Activated CD8-positive, alpha-beta memory T cell treated with anti-CD3 and anti-CD28 coated beads for 24 hours (primary cell): Measurements from ENCODE around the gene PSTK.

Experiments
- DNase-seq: peaks from one replicate; pipeline ENCODE4 v3.0.0-alpha.2; 2020

PSTK gene

DNA sequence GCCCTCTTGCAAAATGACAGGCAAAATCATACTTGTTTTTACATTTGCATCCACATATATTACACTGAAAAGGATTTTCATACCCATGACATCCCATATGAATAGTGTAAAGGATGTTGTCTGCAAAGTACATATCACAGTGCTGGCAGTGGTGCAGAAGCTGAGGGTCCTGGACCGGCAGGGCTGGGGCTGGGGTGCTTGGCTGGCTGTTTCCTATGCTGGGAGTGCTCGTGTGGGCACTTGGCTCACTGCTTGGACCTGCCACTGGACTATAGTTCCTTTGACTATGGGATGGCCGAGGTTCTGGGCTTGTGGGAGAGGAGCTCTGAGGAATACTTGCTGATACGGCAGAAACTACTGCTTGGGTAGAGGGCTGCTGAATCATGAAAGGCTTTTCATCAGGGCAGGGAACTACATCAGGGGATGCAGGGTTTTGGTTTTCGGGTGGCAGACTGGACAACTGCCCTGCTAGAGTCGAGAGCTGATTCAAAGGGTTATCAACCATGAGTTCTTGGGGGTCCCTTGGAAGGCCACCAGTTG, 13.7 kb downstream of the PSTK start:
- DNase-seq = no peak

DNA sequence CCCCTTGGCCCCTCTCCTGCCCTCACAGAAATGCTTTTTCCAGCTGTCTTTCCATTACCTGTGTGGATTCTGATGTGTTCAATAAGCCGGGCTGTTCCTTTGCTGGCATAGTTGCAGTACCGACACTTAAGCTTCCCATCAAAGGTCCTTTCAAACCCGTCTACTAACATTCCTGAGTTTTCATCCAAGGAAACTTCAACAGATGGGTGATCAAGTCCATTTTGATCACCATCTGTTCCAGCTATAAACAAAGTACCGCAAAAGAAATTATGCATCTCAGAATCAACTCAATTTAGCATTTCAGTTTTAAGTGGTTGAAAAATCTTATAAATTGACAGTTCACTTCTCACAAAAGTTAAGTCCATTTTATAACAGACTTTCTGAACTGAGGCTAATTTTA, 15.7 kb downstream of the PSTK start:
- no peak for DNase-seq

DNA sequence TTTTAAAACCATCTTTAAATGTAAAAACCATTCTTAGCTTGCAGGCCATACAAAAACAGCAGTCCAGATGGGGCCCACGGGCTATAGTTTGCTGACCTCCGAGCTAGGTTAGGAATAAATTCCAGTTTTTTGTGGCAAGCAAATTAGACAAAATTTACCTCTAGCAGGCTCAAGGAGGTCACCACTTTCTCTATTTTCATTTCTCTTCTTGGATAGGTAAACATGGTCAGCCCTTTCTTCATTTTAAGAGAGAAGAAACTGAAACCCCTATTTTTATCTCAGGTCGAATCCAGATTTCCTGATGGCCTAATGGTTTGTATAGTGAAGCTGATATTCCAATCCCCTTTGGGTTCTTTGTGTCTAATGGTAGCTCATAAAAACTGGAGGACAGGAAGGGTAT, 17.7 kb downstream of the PSTK start:
- DNase-seq = no peak

DNA sequence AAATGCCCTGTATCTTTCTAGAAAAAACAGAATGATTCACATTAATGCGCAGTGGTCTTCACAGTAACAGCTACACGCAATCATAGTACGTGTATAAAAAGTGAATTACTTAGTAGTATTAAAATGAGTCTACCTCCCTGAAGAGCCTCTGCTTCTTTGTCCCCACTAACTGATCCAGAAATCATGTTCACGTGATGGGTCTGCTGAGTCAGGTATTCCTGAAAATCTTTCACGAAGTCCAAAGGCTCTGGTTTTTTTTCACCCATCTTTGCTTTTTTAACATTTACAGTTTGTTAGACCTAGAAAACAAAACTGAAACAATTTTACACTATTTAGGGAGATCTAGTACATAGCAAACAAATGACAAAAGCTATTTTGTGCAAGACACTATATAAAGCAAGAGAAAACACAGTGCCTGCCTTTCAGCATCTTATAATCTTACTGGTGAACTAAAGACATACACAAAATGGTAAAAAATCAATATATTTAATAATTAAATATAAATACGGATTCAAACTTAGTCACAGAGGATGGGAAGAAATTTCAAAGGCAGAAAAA, 18.2 kb downstream of the PSTK start:
- DNase-seq = no peak

DNA sequence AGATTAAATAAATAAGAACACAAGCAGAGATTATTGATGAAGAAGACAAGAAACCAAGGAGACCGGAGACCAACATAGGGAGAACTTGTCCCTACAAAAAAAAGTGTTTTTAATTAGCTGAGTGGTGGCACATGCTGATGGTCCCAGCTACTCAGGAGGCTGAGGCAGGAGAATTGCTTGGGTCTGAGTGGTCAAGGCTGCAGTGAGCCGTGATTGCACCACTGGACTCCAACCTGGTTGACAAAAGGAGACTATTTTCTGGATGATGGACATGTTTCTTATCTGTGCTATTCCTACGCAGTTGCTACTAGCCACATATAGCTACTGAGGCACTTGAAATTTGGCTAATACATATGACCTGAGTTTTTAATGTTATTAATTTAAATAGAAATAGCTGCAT, 18.7 kb downstream of the PSTK start:
- DNase-seq = no peak

DNA sequence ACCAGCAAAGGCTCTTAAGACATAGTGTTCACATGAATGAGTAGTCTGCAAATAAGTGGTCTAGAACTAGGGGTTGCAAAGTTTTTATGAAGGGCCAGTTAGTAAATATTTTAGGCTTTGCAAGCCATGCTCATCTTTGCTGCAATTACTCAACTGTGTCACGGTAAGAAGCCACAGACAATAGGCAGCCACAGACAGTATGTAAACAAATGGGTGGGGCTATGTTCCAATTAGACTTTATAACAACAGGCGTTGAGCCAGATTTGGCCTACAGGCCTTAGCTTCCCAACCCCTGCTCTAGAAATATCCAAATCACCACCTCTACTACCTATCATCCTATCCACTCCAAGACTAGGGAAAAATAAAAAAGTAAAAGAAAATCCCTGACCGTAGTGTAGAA, 19.1 kb downstream of the PSTK start:
- no peak for DNase-seq

DNA sequence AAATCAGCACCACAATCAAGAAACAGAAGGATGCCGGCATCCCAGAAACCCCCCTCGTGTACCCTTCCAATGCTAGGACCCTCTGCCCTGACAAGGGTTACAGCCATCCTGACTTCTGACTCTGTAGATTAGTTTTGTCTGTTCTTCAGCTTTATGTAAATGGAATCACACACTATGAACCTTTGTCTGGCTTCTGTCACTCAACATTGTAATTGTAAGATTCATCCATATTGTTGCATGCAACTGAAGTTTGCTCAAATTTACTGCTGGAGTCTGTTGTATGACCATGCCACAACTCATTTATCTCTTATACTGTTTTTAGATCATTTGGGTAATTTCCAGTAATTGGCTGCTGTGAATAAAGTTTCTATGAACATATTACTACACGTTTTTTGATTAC, 20.0 kb downstream of the PSTK start:
- DNase-seq = no peak

DNA sequence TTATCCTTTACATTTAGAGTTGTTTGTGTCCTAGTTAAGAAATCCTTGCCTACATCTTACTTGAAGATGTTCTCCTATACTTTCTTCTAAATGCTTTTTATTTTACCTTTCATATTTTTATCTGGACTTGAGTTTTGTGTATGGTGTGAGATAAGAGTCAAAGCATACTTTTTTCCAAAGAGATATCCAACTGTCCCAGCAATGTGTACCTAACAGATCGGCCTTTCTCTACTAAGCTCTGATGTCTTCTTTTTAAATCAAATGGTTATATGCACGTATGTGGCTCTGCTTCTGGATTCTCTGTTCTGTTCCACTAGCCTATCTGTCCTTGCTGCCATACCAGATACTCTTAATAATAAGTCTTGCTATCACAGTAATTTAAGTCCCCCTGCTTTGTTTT, 21.2 kb downstream of the PSTK start:
- no peak for DNase-seq

DNA sequence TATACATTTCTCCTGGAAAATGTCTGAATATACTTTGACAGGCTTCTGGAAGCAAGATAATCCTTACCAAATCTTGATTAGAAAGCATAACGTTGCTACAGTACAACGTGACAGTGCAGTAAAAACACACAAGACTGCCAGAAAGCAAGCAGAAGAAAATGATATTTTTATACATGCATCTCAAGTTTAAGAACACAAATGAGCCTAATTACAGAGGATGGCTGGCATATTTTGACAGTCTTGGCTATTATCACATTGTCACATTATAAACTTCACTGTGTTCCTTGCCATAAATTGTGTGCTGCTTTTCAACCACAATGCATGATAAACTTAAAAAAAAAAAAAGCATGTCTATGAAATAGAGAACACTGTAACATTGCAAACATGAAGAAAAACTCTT, 24.1 kb downstream of the PSTK start:
- no peak for DNase-seq

DNA sequence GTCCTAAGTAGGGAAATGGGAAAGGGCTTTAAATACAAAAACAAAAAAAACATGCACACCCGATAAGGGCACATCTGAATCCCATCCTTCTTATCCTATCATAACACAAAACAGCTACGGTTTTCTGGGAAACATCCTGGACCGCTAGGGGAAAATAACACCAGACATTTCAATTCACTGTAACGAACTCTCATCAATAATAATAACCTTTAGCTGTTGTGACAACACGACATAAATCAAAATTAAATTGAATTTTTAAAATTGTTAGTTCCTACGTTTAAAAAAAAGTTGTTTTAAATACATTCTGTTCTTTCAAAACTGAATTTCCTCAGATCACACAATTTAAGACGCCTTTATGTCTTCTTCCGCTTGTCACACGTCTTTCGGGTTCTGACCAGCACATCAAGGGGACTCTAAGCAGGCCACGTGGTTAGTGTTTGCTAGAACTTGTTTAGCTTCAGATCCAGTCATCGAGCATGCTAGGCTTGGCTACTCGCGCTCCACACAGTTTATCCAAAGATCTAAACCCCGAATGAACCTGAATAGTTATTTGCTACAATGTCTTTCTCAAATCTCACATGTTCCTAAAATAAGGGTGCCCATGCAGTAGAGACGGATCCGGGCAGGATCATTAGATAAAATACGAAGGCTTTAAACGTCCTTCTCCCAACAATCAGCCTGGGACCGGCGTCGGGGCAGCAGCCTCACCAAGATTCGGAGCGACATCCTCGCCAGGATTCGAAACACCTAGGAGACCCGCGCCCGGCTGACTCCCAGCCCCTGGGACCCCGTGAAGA, 27.6 kb downstream of the PSTK start:
- DNase-seq = no peak

DNA sequence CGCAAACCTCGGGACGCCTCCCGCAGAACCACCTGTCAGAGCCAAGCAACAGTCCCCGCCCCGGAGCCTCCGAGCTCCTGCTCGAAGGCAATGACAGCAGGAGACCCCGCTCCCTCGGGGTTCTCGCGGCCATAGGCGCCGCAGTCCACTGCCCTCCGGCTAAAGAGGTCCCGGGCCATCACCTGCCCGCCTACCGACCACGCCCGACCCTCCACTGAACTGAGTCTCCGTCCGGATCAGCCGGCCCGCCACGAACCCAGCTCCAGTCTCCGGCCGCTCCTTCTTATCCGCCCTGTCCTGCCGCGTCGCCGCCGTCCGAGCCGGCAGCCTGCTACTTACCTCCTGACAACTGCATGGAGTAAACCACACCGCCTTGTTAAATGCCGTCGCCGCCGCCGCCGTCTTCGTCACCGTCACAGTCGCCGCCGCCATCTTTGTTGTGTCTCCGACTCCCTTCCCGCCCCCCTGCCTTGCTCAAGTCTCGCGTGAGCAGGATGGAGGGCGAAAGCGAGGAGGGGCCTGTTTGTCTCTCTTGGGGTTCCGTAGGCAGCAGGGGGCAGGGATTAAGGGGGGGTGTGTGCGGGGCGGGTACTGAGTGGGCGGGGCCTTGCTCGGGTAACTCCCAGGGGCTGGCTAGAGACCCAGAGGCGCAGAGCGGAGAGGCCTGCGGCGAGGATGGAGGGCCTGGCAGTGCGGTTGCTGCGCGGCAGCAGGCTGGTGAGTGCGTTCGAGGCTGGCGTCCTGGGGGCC, 28.3 kb downstream of the PSTK start, which contains the start of the genes ACADSB and IKZF5:
TSS of gene ACADSB (plus strand) at position 652 of the 750 bp plus-strand sequence. CDS start at position 676, 24 bp downstream.
TSS of gene IKZF5 (minus strand) at position 441 of the 750 bp plus-strand sequence. CDS start 10,170 bp downstream, outside the sequence.
- DNase-seq = peak; percentile 96

DNA sequence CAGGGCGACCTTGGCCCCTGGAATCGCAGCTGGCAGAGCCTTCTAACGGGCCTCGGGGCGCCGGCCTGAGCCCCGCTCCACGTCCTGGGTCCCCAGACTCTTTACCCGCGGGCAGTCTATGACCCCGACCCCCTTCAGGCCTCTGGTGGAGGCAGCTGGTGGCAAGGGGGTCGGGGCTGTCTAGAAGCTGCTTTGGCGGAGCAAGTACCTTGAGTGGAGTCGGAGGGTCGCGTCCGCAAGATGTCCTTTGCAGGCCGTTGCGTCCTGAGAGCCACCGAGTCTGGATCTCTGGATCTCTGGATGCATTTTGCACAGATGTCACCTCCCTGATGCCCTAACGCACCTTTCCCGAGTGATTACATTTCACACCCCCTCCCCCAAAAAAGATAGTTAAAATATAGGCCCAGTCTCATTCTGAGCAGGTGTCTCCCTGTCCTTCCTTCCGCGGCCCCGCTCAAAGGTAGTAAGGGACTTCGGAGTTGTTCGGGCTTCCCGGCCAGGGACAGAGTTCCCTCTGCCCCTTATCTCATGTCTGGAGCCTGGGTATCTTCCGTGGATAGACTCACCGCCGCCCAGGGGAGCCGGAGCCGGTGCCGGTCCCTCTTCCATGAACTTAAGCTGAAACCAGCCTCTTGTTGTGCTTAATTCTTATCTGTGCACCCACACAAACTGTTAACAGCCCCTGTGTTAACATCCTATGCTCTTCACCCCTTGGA, 29.1 kb downstream of the PSTK start:
- DNase-seq = peak; percentile 70

DNA sequence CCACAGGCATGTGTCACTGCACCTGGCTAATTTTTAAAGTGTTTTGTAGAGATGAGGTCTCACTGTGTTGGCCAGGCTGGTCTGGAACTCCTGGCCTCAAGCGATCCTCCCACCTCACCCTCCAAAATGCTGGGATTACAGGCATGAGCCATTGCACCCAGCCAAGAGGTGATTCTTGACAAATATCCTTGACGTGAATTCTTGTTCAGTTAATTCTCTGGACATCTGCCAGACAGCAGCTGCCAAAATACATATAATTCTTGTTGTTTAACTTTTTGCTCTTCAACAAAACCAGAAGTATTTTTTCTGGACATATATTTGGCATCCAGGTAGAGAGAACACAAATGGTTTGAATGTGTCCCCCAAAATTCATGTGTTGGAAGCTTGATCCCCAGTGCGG, 31.8 kb downstream of the PSTK start:
- no peak for DNase-seq

DNA sequence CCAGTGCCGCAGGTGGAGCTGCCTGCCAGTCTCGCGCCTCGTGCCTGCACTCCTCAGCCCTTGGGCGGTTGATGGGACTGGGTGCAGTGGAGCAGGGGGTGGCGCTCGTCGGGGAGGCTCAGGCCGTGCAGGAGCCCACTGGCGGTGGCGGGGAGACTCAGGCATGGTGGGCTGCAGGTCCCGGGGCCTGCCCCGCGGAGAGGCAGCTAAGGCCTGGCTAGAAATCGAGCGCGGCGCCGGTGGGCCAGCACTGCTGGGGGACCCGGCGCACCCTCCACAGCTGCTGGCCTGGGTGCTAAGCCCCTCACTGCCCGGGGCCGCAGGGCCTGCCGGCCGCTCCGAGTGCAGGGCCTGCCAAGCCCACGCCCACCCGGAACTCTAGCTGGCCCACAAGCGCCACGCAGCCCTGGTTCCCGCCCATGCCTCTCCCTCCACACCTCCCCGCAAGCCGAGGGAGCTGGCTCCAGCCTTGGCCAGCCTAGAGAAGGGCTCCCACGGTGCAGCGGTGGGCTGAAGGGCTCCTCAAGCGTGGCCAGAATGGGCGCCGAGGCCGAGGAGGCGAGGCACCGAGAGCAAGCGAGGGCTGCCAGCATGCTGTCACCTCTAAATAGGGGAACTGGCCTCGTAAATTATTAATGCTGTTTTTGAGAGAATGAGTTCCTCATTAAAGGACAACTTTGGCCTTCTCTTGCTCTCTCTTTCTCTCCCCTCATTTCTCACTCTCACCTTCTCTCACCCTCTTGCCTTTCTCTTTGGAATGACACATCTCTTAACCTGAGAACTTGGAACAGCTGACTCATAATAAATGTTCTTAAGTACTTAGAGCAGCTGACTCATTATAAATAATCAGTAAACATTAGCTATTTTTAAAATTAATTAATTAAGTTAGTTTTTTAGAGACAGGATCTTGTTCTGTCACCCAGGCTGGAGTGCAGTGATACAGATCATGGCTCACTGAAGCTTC, 33.5 kb downstream of the PSTK start:
- DNase-seq = no peak

DNA sequence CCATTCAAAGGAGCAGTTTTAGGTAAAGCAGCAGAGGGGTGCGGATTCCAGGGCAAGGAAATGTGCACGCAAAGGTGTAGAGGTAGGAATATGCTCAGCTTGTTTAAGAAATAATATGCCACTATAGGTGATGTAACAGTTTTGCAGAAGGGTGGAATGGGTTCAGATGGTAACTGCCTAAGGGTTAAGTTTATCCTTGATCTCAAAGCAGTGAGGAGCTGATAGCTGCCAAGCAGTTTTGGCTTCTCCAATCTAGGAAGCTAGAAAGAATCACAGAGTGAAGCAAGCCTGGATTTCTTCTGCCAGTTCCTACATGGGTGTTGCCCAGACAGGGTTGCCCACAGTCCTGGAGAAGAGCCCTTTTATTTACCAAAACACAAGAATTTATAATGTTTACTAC, 34.6 kb downstream of the PSTK start:
- DNase-seq = no peak

DNA sequence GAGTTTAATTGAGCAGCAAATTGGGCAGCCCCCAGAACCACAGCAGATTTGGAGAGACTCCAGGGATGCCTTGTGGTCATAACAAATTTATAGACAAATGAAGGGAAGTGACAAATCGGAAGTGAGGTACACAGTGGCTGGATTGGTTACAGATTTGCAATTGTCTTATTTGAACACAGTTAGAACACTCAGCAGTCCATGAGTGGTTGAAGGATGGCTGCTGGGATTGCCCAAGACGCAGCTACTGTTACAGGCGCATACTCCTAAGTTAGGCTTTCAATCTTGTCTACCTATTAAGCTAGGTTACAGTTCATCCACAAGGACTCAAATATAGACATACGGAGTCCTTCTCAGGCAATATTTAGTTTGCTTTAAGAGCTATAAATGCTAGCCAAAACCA, 36.0 kb downstream of the PSTK start:
- DNase-seq = no peak

DNA sequence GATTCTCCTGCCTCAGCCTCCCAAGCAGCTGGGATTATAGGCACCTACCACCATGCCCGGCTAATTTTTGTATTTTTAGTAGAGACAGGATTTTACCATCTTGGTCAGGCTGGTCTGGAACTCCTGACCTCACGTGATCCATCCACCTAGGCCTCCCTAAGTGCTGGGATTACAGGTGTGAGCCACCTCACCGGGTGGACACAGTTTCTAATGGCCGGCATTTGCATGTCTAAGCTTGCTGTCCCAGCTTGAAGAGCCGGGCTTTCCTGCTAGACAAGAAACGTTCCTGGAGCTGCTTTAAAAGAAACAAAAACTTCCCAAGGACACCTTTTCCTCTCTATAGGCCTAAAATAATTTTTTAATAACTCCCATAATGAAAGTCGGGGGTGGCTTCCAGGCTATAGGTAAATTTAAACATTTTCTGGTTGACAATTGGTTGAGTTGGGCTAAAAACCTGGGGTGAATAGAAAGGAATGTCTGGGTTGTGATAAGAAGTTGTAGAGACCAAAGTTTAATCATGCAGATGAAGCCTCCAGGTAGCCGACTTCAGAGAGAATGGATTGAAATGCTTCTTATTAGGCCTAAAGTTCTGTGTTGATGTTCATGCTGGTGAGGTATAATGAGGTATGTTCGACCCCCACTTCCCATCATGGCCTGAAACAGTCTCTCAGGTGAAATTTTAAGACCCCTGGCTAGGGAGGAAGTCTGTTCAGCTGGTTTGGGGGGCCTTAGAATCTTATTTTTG, 37.4 kb downstream of the PSTK start:
- DNase-seq = no peak

DNA sequence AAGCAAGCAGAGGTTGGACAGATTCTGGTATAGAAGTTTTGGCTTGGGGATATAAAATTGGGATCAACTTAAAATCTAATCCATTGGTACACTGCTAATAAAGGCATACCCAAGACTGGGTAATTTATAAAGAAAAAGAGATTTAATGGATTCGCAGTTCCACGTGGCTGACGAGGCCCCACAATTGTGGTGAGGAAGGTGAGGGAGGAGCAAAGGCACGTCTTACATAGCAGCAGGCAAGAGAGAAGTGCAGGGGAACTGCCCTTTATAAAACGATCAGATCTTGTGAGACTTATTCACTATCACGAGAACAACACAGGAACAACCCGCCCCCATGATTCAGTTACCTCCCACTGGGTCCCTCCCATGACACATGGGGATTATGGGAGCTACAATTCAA, 38.3 kb downstream of the PSTK start:
- no peak for DNase-seq

DNA sequence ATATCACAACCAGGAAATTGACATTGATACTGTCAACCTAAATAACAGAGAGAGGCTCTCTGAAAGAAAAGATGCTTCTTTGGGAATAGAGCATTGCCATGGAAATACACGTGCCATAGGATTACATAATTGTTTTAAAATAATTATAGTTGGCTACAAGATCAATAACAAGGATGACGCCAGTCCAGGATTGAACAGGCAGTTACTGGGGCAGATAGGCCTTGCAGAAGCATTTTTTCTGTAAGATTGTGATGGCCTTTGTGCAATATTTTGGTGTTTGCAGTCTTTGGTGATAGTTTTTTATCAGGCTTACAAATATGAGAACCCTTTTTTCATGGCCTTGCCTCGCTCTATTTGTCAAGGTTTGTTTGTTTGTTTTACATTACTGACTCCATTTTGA, 39.1 kb downstream of the PSTK start:
- no peak for DNase-seq

DNA sequence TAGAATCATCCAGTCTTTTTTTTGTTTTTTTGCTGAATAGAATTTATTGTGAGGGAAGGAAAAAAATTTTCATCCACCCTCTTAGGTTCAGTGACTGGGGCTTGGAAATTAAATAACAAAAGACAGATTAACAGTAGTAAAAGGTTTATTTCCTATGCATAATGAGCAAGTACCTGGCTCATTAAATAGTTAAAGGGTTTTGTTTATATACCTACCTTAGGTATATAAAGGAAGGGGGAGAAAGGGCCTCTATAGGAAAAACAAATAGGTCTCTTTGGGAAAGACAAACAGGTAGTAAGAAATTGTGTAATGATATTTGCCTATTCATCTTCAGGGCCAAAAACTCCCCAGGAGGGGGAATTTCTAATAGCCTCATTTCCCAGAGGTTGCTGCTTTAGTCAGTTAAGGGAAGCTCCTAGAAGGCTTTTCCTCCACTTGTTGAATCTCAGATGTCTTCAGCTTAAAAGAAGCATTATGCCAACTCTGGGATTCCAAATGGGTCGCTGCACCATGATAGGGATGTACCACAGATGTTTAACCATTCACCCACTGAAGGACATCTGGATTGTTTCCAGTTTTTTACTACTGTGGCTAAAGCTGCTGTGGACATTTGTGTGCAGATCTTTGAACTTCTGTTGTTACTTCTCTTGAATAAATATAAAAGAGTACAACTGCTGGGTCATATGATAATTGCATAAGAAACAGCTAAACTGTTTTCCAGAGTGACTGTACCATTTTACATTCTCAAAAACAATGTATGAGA, 39.9 kb downstream of the PSTK start:
- DNase-seq = no peak
